ENCODE data around the gene AKAP12.
"Not testable (repeated sequence)": the region's sequence is repeated elsewhere in the genome, so short reads cannot be mapped to it uniquely, and the experiment has no call there.

AKAP12 gene

GRCh38 chr6:151300267-151300991, 60.7 kb downstream of the AKAP12 start:
- Histone ChIP-seq H3K4me3 (ENCODE audit: low read depth in 1 of 2, low read length in 2 of 2) (no peak overlapping the region), H3K27me3 (ENCODE audit: control insufficient read depth in 1 of 2, insufficient read depth in 2 of 2, low read length in 2 of 2) (no peaks in the 10 kb centered on the region), H3K27ac (ENCODE audit: low read depth, low read length) (peak overlapping the region; percentile 64), H3K4me1 (ENCODE audit: insufficient read depth, low read length) (peaks cover 71% of the 10 kb centered on the region), H3K9ac (ENCODE audit: low read length) (no peak overlapping the region), H3K36me3 (ENCODE audit: insufficient read depth, low read length) (peaks cover 6% of the 10 kb centered on the region), H3K9me3 (ENCODE audit: low read length) (no peaks in the 10 kb centered on the region)

DNA sequence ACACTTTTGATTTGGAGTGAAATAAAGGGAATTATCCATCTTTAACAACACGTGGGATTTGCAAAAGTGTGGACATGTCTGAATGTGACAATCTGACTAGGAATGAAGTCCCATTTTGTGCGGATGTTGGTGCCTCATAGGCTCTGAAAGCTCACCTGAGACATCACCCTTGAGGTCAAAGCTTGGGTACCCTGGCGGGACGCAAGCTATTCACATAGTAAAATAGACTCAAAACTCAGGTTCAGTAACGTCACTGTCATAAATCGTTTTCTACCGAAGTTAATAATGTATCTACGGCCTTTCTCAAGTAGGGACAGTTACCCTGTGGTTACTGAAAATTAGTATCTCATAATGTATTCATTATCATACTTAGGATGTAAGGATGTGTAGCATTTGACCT, 61.8 kb downstream of the AKAP12 start:
- Histone ChIP-seq H3K9ac (ENCODE audit: low read length) (no peak overlapping the region), H3K27me3 (ENCODE audit: control insufficient read depth in 1 of 2, insufficient read depth in 2 of 2, low read length in 2 of 2) (no peaks in the 10 kb centered on the region), H3K36me3 (ENCODE audit: insufficient read depth, low read length) (peaks cover 6% of the 10 kb centered on the region), H3K4me1 (ENCODE audit: insufficient read depth, low read length) (peaks cover 66% of the 10 kb centered on the region), H3K4me3 (ENCODE audit: low read depth in 1 of 2, low read length in 2 of 2) (no peak overlapping the region), H3K27ac (ENCODE audit: low read depth, low read length) (no peak overlapping the region), H3K9me3 (ENCODE audit: low read length) (no peaks in the 10 kb centered on the region)

- Histone ChIP-seq H3K4me1 (ENCODE audit: insufficient read depth, low read length) (peaks cover 57% of the 10 kb centered on the region), H3K27me3 (ENCODE audit: control insufficient read depth in 1 of 2, insufficient read depth in 2 of 2, low read length in 2 of 2) (no peaks in the 10 kb centered on the region), H3K9ac (ENCODE audit: low read length) (no peak overlapping the region), H3K9me3 (ENCODE audit: low read length) (no peaks in the 10 kb centered on the region), H3K36me3 (ENCODE audit: insufficient read depth, low read length) (peaks cover 12% of the 10 kb centered on the region), H3K27ac (ENCODE audit: low read depth, low read length) (peak overlapping the region; percentile 6), H3K4me3 (ENCODE audit: low read depth in 1 of 2, low read length in 2 of 2) (no peak overlapping the region)
These were observed 63.5 kb downstream of the AKAP12 start for GRCh38 chr6:151303231-151303630.

DNA sequence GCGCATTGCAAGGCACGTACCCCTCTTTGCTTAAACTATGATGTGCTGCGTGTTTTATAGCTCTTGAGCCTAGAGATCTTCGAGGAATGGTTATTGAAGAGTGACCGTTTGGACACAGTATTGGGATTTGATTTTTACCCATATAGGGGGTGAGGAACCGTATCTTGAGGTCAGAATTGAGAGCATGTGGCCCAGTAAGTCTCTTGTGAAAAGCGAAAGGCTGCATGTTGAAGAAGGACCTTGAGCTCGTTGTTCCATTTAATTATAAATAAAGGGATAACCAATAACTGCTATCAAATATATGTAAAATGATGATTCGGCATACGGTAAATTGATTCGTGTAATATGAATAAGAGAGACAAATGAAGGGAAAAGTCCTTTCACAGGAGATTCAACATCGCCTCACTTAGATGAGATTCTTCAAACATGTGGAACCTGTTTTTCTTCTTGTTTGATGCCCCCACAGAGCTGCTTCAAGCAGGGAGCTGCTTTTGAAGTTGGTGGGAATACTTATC, 66.6 kb downstream of the AKAP12 start:
- H3K4me3 ChIP-seq (ENCODE audit: low read depth in 1 of 2, low read length in 2 of 2), result no peak overlapping the region
- H3K9me3 ChIP-seq (ENCODE audit: low read length), result no peaks in the 10 kb centered on the region
- H3K27me3 ChIP-seq (ENCODE audit: control insufficient read depth in 1 of 2, insufficient read depth in 2 of 2, low read length in 2 of 2), result no peaks in the 10 kb centered on the region
- peaks cover 45% of the 10 kb centered on the region for H3K4me1 ChIP-seq (ENCODE audit: insufficient read depth, low read length)
- no peak overlapping the region for H3K9ac ChIP-seq (ENCODE audit: low read length)
- peaks cover 18% of the 10 kb centered on the region for H3K36me3 ChIP-seq (ENCODE audit: insufficient read depth, low read length)
- peak overlapping the region; percentile 15 for H3K27ac ChIP-seq (ENCODE audit: low read depth, low read length)

- Histone ChIP-seq H3K27me3 (ENCODE audit: control insufficient read depth in 1 of 2, insufficient read depth in 2 of 2, low read length in 2 of 2) (no peaks in the 10 kb centered on the region), H3K9me3 (ENCODE audit: low read length) (no peaks in the 10 kb centered on the region), H3K36me3 (ENCODE audit: insufficient read depth, low read length) (peaks cover 19% of the 10 kb centered on the region), H3K4me3 (ENCODE audit: low read depth in 1 of 2, low read length in 2 of 2) (no peak overlapping the region), H3K4me1 (ENCODE audit: insufficient read depth, low read length) (peaks cover 45% of the 10 kb centered on the region), H3K9ac (ENCODE audit: low read length) (no peak overlapping the region), H3K27ac (ENCODE audit: low read depth, low read length) (peak overlapping the region; percentile 41)
These were observed 67.7 kb downstream of the AKAP12 start for GRCh38 chr6:151307501-151307900.

DNA sequence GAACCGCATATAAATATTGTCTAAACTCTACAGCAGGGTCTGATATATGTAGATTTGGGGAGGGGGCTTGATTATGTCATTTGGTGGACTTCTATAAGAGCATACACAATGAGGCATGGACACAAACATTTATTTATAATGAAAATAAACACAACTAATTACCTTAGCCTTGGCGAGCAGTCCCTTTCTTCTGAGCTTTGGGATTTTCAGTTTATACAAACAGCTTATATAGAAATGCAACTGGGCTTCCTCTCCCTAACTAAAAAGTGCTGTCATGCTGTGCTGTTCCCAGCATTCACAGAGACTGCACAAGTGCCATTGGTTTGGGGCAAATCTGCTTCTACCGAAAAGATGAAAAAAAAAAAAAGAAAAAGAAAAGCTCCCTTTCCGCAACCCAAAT, 69.9 kb downstream of the AKAP12 start:
- Histone ChIP-seq H3K27ac (ENCODE audit: low read depth, low read length) (no peak overlapping the region), H3K9me3 (ENCODE audit: low read length) (no peaks in the 10 kb centered on the region), H3K9ac (ENCODE audit: low read length) (no peak overlapping the region), H3K4me3 (ENCODE audit: low read depth in 1 of 2, low read length in 2 of 2) (no peak overlapping the region), H3K27me3 (ENCODE audit: control insufficient read depth in 1 of 2, insufficient read depth in 2 of 2, low read length in 2 of 2) (no peaks in the 10 kb centered on the region), H3K36me3 (ENCODE audit: insufficient read depth, low read length) (peaks cover 13% of the 10 kb centered on the region), H3K4me1 (ENCODE audit: insufficient read depth, low read length) (peaks cover 50% of the 10 kb centered on the region)

- Histone ChIP-seq H3K4me1 (ENCODE audit: insufficient read depth, low read length) (peaks cover 46% of the 10 kb centered on the region), H3K27ac (ENCODE audit: low read depth, low read length) (no peak overlapping the region), H3K9me3 (ENCODE audit: low read length) (no peaks in the 10 kb centered on the region), H3K27me3 (ENCODE audit: control insufficient read depth in 1 of 2, insufficient read depth in 2 of 2, low read length in 2 of 2) (no peaks in the 10 kb centered on the region), H3K4me3 (ENCODE audit: low read depth in 1 of 2, low read length in 2 of 2) (no peak overlapping the region), H3K36me3 (ENCODE audit: insufficient read depth, low read length) (peaks cover 13% of the 10 kb centered on the region), H3K9ac (ENCODE audit: low read length) (no peak overlapping the region)
These were observed 70.5 kb downstream of the AKAP12 start for GRCh38 chr6:151310279-151310678.

GRCh38 chr6:151310852-151311767, 71.3 kb downstream of the AKAP12 start:
- H3K9ac ChIP-seq (ENCODE audit: low read length), result no peak overlapping the region
- H3K4me3 ChIP-seq (ENCODE audit: low read depth in 1 of 2, low read length in 2 of 2), result no peak overlapping the region
- no peaks in the 10 kb centered on the region for H3K27me3 ChIP-seq (ENCODE audit: control insufficient read depth in 1 of 2, insufficient read depth in 2 of 2, low read length in 2 of 2)
- no peaks in the 10 kb centered on the region for H3K9me3 ChIP-seq (ENCODE audit: low read length)
- no peak overlapping the region for H3K27ac ChIP-seq (ENCODE audit: low read depth, low read length)
- peaks cover 13% of the 10 kb centered on the region for H3K36me3 ChIP-seq (ENCODE audit: insufficient read depth, low read length)
- H3K4me1 ChIP-seq (ENCODE audit: insufficient read depth, low read length), result peaks cover 43% of the 10 kb centered on the region

- Histone ChIP-seq H3K27me3 (ENCODE audit: control insufficient read depth in 1 of 2, insufficient read depth in 2 of 2, low read length in 2 of 2) (no peaks in the 10 kb centered on the region), H3K9me3 (ENCODE audit: low read length) (no peaks in the 10 kb centered on the region), H3K27ac (ENCODE audit: low read depth, low read length) (no peak overlapping the region), H3K36me3 (ENCODE audit: insufficient read depth, low read length) (peaks cover 7% of the 10 kb centered on the region), H3K9ac (ENCODE audit: low read length) (no peak overlapping the region), H3K4me1 (ENCODE audit: insufficient read depth, low read length) (peaks cover 47% of the 10 kb centered on the region), H3K4me3 (ENCODE audit: low read depth in 1 of 2, low read length in 2 of 2) (no peak overlapping the region)
These were observed 73.3 kb downstream of the AKAP12 start for GRCh38 chr6:151313066-151313491.

DNA sequence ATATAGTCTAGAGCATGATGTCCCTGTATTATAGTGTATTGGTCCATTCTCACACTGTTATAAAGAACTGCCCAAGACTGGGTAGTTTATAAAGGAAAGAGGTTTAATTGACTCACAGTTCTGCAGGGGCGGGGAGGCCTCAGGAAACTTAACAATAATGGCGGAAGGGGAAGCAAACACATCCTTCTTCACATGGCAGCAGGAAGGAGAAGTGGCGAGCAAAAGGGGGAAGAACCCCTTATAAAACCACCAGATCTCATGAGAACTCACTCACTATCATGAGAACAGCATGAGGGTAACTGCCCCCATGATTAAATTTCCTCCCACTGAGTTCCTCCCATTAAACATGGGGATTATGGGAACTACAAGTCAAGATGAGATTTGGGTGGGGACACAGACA, 75.9 kb downstream of the AKAP12 start:
- H3K4me3 ChIP-seq (ENCODE audit: low read depth in 1 of 2, low read length in 2 of 2); H3K9me3 ChIP-seq (ENCODE audit: low read length); H3K9ac ChIP-seq (ENCODE audit: low read length); H3K36me3 ChIP-seq (ENCODE audit: insufficient read depth, low read length); H3K27me3 ChIP-seq (ENCODE audit: control insufficient read depth in 1 of 2, insufficient read depth in 2 of 2, low read length in 2 of 2): not testable (repeated sequence)
- Histone ChIP-seq H3K27ac (ENCODE audit: low read depth, low read length) (peak overlapping the region; percentile 15), H3K4me1 (ENCODE audit: insufficient read depth, low read length) (peaks cover 35% of the 10 kb centered on the region)

GRCh38 chr6:151317103-151317994, 77.6 kb downstream of the AKAP12 start:
- Histone ChIP-seq H3K9me3 (ENCODE audit: low read length) (no peaks in the 10 kb centered on the region), H3K36me3 (ENCODE audit: insufficient read depth, low read length) (no peaks in the 10 kb centered on the region), H3K4me3 (ENCODE audit: low read depth in 1 of 2, low read length in 2 of 2) (no peak overlapping the region), H3K27me3 (ENCODE audit: control insufficient read depth in 1 of 2, insufficient read depth in 2 of 2, low read length in 2 of 2) (no peaks in the 10 kb centered on the region), H3K4me1 (ENCODE audit: insufficient read depth, low read length) (peaks cover 31% of the 10 kb centered on the region), H3K27ac (ENCODE audit: low read depth, low read length) (peak overlapping the region; percentile 58), H3K9ac (ENCODE audit: low read length) (no peak overlapping the region)
